ENCODE results near the gene AUTS2.

Gene AUTS2

GRCh38 chr7:70071766-70072165, 473.5 kb downstream of the AUTS2 start:
- no peak overlapping the region for H3K4me3 ChIP-seq (ENCODE audit: low read depth, low read length, poor library complexity, severe bottlenecking)
- H3K27ac ChIP-seq (ENCODE audit: low read depth, low read length, poor library complexity, severe bottlenecking) = no peak overlapping the region
- 0 out of 2 replicates have a peak, but pooled peaks cover 8% of the 10 kb centered on the region for H3K79me2 ChIP-seq (ENCODE audit: insufficient read depth, low read length)
- H3K27me3 ChIP-seq (ENCODE audit: insufficient read depth, low read length) = no peaks in the 10 kb centered on the region
- peaks cover 15% of the 10 kb centered on the region for H3K4me1 ChIP-seq (ENCODE audit: insufficient read depth, low read length, severe bottlenecking)
- no peak overlapping the region for H2AFZ ChIP-seq (ENCODE audit: low read length)
- no peaks in the 10 kb centered on the region for H3K36me3 ChIP-seq (ENCODE audit: insufficient read depth, low read length)
- no peaks in the 10 kb centered on the region for H4K20me1 ChIP-seq (ENCODE audit: insufficient read depth, low read length)
- H3K9ac ChIP-seq (ENCODE audit: low read length) = no peak overlapping the region
- H3K4me2 ChIP-seq (ENCODE audit: low read length) = no peak overlapping the region
- TF ChIP-seq EZH2 (IDR thresholded peaks at IDR 0.05; ENCODE audit: borderline replicate concordance, low read length) = no peak
- TF ChIP-seq, protein P1, sequence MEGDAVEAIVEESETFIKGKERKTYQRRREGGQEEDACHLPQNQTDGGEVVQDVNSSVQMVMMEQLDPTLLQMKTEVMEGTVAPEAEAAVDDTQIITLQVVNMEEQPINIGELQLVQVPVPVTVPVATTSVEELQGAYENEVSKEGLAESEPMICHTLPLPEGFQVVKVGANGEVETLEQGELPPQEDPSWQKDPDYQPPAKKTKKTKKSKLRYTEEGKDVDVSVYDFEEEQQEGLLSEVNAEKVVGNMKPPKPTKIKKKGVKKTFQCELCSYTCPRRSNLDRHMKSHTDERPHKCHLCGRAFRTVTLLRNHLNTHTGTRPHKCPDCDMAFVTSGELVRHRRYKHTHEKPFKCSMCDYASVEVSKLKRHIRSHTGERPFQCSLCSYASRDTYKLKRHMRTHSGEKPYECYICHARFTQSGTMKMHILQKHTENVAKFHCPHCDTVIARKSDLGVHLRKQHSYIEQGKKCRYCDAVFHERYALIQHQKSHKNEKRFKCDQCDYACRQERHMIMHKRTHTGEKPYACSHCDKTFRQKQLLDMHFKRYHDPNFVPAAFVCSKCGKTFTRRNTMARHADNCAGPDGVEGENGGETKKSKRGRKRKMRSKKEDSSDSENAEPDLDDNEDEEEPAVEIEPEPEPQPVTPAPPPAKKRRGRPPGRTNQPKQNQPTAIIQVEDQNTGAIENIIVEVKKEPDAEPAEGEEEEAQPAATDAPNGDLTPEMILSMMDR (IDR thresholded peaks at IDR 0.05; ENCODE audit: low read length) = no peak
- no peaks in the 10 kb centered on the region for H3K9me2 ChIP-seq (ENCODE audit: low read depth, low read length)
- H3K9me3 ChIP-seq (ENCODE audit: low read length) = no peaks in the 10 kb centered on the region
- no peaks in the 10 kb centered on the region for H3F3A ChIP-seq (ENCODE audit: insufficient read depth, low read length)

GRCh38 chr7:70072220-70072619, 473.9 kb downstream of the AUTS2 start:
- Histone ChIP-seq H3K4me2 (ENCODE audit: low read length) (no peak overlapping the region), H3K4me3 (ENCODE audit: low read depth, low read length, poor library complexity, severe bottlenecking) (no peak overlapping the region)

GRCh38 chr7:70076325-70076724, 478.1 kb downstream of the AUTS2 start:
- H2AFZ ChIP-seq (ENCODE audit: low read length) = no peak overlapping the region
- no peaks in the 10 kb centered on the region for H3K27me3 ChIP-seq (ENCODE audit: insufficient read depth, low read length)
- no peaks in the 10 kb centered on the region for H4K20me1 ChIP-seq (ENCODE audit: insufficient read depth, low read length)
- peaks cover 18% of the 10 kb centered on the region; the same call in 1 of the 2 replicates for H3K79me2 ChIP-seq (ENCODE audit: insufficient read depth, low read length)
- H3K9me3 ChIP-seq (ENCODE audit: low read length) = no peaks in the 10 kb centered on the region
- no peak overlapping the region for H3K4me3 ChIP-seq (ENCODE audit: low read depth, low read length, poor library complexity, severe bottlenecking)
- no peaks in the 10 kb centered on the region for H3K9me2 ChIP-seq (ENCODE audit: low read depth, low read length)
- peaks cover 6% of the 10 kb centered on the region; the same call in 1 of the 2 replicates for H3K36me3 ChIP-seq (ENCODE audit: insufficient read depth, low read length)
- H3K9ac ChIP-seq (ENCODE audit: low read length) = no peak overlapping the region
- TF ChIP-seq, protein P1 (IDR thresholded peaks at IDR 0.05; ENCODE audit: low read length) = no peak
- no peak for TF ChIP-seq EZH2 (IDR thresholded peaks at IDR 0.05; ENCODE audit: borderline replicate concordance, low read length)
- peaks cover 14% of the 10 kb centered on the region for H3K4me1 ChIP-seq (ENCODE audit: insufficient read depth, low read length, severe bottlenecking)
- no peak overlapping the region for H3K27ac ChIP-seq (ENCODE audit: low read depth, low read length, poor library complexity, severe bottlenecking)
- no peaks in the 10 kb centered on the region for H3F3A ChIP-seq (ENCODE audit: insufficient read depth, low read length)
- H3K4me2 ChIP-seq (ENCODE audit: low read length) = no peak overlapping the region

More at GRCh38 chr7:70072220-70072619, 473.9 kb downstream of the AUTS2 start:
- H3K9ac ChIP-seq (ENCODE audit: low read length) = no peak overlapping the region
- H3F3A ChIP-seq (ENCODE audit: insufficient read depth, low read length) = no peaks in the 10 kb centered on the region
- H3K36me3 ChIP-seq (ENCODE audit: insufficient read depth, low read length) = no peaks in the 10 kb centered on the region
- no peaks in the 10 kb centered on the region for H3K9me2 ChIP-seq (ENCODE audit: low read depth, low read length)
- no peaks in the 10 kb centered on the region for H4K20me1 ChIP-seq (ENCODE audit: insufficient read depth, low read length)
- no peak overlapping the region for H3K27ac ChIP-seq (ENCODE audit: low read depth, low read length, poor library complexity, severe bottlenecking)
- H2AFZ ChIP-seq (ENCODE audit: low read length) = no peak overlapping the region
- peaks cover 15% of the 10 kb centered on the region for H3K4me1 ChIP-seq (ENCODE audit: insufficient read depth, low read length, severe bottlenecking)
- H3K79me2 ChIP-seq (ENCODE audit: insufficient read depth, low read length) = 0 out of 2 replicates have a peak, but pooled peaks cover 9% of the 10 kb centered on the region
- H3K27me3 ChIP-seq (ENCODE audit: insufficient read depth, low read length) = no peaks in the 10 kb centered on the region
- no peak for TF ChIP-seq EZH2 (IDR thresholded peaks at IDR 0.05; ENCODE audit: borderline replicate concordance, low read length)
- TF ChIP-seq, protein P1 (IDR thresholded peaks at IDR 0.05; ENCODE audit: low read length) = no peak
- H3K9me3 ChIP-seq (ENCODE audit: low read length) = no peaks in the 10 kb centered on the region

All from OCI-LY1 (cell line).